HEK293 (cell line): Measurements from ENCODE around the gene RAB5IF.

Source experiments
- EGR2 ChIP-seq: fragments of 450-650 bp; formaldehyde crosslinking; IDR thresholded peaks from 2 replicates; pipeline ENCODE4 v1.5.1; 2016; ENCODE audit warnings: low read depth, missing biosample characterization, missing genetic modification characterization
- GLIS1 ChIP-seq: fragments of 450-650 bp; formaldehyde crosslinking; IDR thresholded peaks from 2 replicates; pipeline ENCODE4 v1.5.1; 2016; ENCODE audit warnings: missing biosample characterization, missing genetic modification characterization
- KLF7 ChIP-seq: fragments of 450-650 bp; formaldehyde crosslinking; IDR thresholded peaks from 2 replicates; pipeline ENCODE4 v1.5.1; 2016; ENCODE audit warnings: missing biosample characterization, missing genetic modification characterization, borderline replicate concordance
- KLF9 ChIP-seq: fragments of 450-650 bp; formaldehyde crosslinking; IDR thresholded peaks from 2 replicates; pipeline ENCODE4 v1.5.1; 2016; ENCODE audit warnings: missing biosample characterization, missing genetic modification characterization, low read depth
- RBAK ChIP-seq: fragments of 450-650 bp; formaldehyde crosslinking; IDR thresholded peaks from 2 replicates; pipeline ENCODE4 v1.5.1; 2016; ENCODE audit warnings: missing biosample characterization, missing genetic modification characterization
- SP2 ChIP-seq: fragments of 450-650 bp; formaldehyde crosslinking; IDR thresholded peaks from 2 replicates; pipeline ENCODE4 v1.5.1; 2016; ENCODE audit warnings: missing biosample characterization, missing genetic modification characterization
- ZBTB1 ChIP-seq: fragments of 450-650 bp; formaldehyde crosslinking; IDR thresholded peaks from 2 replicates; pipeline ENCODE4 v1.5.1; 2016; ENCODE audit warnings: missing biosample characterization, missing genetic modification characterization
- ZFHX2 ChIP-seq: fragments of 450-650 bp; formaldehyde crosslinking; conservative IDR thresholded peaks from 2 replicates; pipeline ENCODE4 v1.5.1; 2016; ENCODE audit warnings: missing biosample characterization, missing genetic modification characterization
- ZFP41 ChIP-seq: fragments of 450-650 bp; formaldehyde crosslinking; IDR thresholded peaks from 2 replicates; pipeline ENCODE4 v1.5.1; 2016; ENCODE audit warnings: missing biosample characterization, missing genetic modification characterization, borderline replicate concordance
- ZIC2 ChIP-seq: fragments of 450-650 bp; formaldehyde crosslinking; IDR thresholded peaks from 2 replicates; pipeline ENCODE4 v1.5.1; 2016; ENCODE audit warnings: missing biosample characterization, missing genetic modification characterization
- ZNF175 ChIP-seq: fragments of 450-650 bp; formaldehyde crosslinking; IDR thresholded peaks from 2 replicates; pipeline ENCODE4 v1.5.1; 2016; ENCODE audit warnings: missing biosample characterization, missing genetic modification characterization
- ZNF214 ChIP-seq: fragments of 450-650 bp; formaldehyde crosslinking; IDR thresholded peaks from 2 replicates; pipeline ENCODE4 v1.5.1; 2017; ENCODE audit warnings: missing biosample characterization, mild to moderate bottlenecking, missing genetic modification characterization, borderline replicate concordance
- ZNF302 ChIP-seq: fragments of 450-650 bp; formaldehyde crosslinking; IDR thresholded peaks from 2 replicates; pipeline ENCODE4 v1.5.1; 2016; ENCODE audit warnings: missing biosample characterization, missing genetic modification characterization, low read depth
- ZNF311 ChIP-seq: fragments of 450-650 bp; formaldehyde crosslinking; IDR thresholded peaks from 2 replicates; pipeline ENCODE4 v1.5.1; 2017; ENCODE audit warnings: missing biosample characterization, missing genetic modification characterization, borderline replicate concordance
- ZNF404 ChIP-seq: fragments of 450-650 bp; formaldehyde crosslinking; IDR thresholded peaks from 2 replicates; pipeline ENCODE4 v1.5.1; 2017; ENCODE audit warnings: missing biosample characterization, missing genetic modification characterization
- ZNF426 ChIP-seq: fragments of 450-650 bp; formaldehyde crosslinking; IDR thresholded peaks from 2 replicates; pipeline ENCODE4 v1.5.1; 2017; ENCODE audit warnings: missing biosample characterization, missing genetic modification characterization, mild to moderate bottlenecking, inconsistent platforms, moderate library complexity
- ZNF530 ChIP-seq: fragments of 450-650 bp; formaldehyde crosslinking; IDR thresholded peaks from 2 replicates; pipeline ENCODE4 v1.5.1; 2016; ENCODE audit warnings: low read depth, missing biosample characterization, missing genetic modification characterization
- ZNF549 ChIP-seq: fragments of 450-650 bp; IDR thresholded peaks from 2 replicates; pipeline ENCODE4 v1.5.1; 2018; ENCODE audit warnings: missing biosample characterization, missing genetic modification characterization, mild to moderate bottlenecking, inconsistent platforms, moderate library complexity
- ZNF555 ChIP-seq: fragments of 450-650 bp; formaldehyde crosslinking; conservative IDR thresholded peaks from 2 replicates; pipeline ENCODE4 v1.5.1; 2017; ENCODE audit warnings: missing biosample characterization, mild to moderate bottlenecking, missing genetic modification characterization, inconsistent platforms
- ZNF621 ChIP-seq: fragments of 450-650 bp; formaldehyde crosslinking; IDR thresholded peaks from 2 replicates; pipeline ENCODE4 v1.5.1; 2017; ENCODE audit warnings: missing biosample characterization, missing genetic modification characterization
- ZNF677 ChIP-seq: fragments of 450-650 bp; IDR thresholded peaks from 2 replicates; pipeline ENCODE4 v1.5.0; 2018; ENCODE audit warnings: missing biosample characterization, mild to moderate bottlenecking, missing genetic modification characterization, moderate library complexity
- ZNF701 ChIP-seq: fragments of 450-650 bp; formaldehyde crosslinking; IDR thresholded peaks from 2 replicates; pipeline ENCODE4 v1.5.1; 2016; ENCODE audit warnings: missing biosample characterization, missing genetic modification characterization
- ZNF747 ChIP-seq: fragments of 450-650 bp; formaldehyde crosslinking; IDR thresholded peaks from 2 replicates; pipeline ENCODE4 v1.5.1; 2016; ENCODE audit warnings: missing biosample characterization, missing genetic modification characterization
- ZXDB ChIP-seq: fragments of 450-650 bp; formaldehyde crosslinking; IDR thresholded peaks from 2 replicates; pipeline ENCODE4 v1.5.1; 2016; ENCODE audit warnings: missing biosample characterization, missing genetic modification characterization
- TF ChIP-seq, protein P1 (sequence below): fragments of 450-650 bp; formaldehyde crosslinking; conservative IDR thresholded peaks from 2 replicates; pipeline ENCODE4 v1.5.1; 2016; ENCODE audit warnings: low read depth, missing biosample characterization, missing genetic modification characterization
- TF ChIP-seq, protein P2 (sequence below): fragments of 450-650 bp; formaldehyde crosslinking; IDR thresholded peaks from 2 replicates; pipeline ENCODE4 v1.5.1; 2016; ENCODE audit warnings: missing biosample characterization, missing genetic modification characterization
- TF ChIP-seq, protein P3 (sequence below): fragments of 450-650 bp; formaldehyde crosslinking; IDR thresholded peaks from 2 replicates; pipeline ENCODE4 v1.5.1; 2016; ENCODE audit warnings: missing biosample characterization, missing genetic modification characterization
- TF ChIP-seq, protein P4 (sequence below): fragments of 450-650 bp; formaldehyde crosslinking; IDR thresholded peaks from 2 replicates; pipeline ENCODE4 v1.5.1; 2017; ENCODE audit warnings: missing biosample characterization, missing genetic modification characterization
- TF ChIP-seq, protein P5 (sequence below): fragments of 450-650 bp; formaldehyde crosslinking; IDR thresholded peaks from 2 replicates; pipeline ENCODE4 v1.5.1; 2016; ENCODE audit warnings: missing biosample characterization, missing genetic modification characterization

Gene RAB5IF

DNA sequence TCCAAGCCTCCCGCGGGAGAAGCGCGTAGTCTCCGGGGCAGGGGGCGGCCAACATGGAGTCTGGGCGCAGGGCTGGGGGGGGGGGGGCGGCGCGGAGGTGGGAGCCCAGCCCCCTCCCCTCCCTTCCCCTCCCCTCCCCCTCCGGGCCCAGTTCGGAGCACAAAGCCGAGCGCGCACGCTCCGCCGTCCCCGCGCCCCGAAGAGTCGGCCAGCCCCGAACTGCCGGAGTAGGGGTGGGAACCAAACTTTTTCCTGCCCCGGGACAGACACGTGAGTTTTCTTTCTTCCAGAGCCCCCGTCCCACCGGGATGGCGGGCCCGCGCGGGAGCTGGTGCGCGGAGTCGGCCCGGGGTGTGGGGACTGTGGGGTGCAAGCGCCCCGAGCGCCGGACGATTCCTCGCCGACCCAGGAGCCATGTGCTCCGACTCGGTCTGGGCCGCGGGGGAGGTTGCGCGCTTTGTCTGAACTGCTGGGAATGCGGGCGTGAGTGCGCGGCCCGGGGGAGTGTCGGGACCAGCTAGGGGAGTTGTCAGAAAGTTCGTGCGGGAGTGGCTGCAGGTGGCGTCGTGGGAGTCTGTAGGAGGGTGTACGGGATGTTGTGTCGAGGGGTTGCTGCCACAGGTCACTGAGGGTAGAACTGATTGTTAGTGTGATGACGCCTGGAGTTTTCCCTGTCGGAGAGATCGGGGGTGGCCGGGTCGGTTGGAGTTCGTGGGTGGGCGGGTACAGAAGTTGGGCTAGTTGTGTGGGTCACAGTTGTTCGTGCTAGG, 31.0 kb upstream of the RAB5IF start (continued):
- TF ChIP-seq, protein P1, sequence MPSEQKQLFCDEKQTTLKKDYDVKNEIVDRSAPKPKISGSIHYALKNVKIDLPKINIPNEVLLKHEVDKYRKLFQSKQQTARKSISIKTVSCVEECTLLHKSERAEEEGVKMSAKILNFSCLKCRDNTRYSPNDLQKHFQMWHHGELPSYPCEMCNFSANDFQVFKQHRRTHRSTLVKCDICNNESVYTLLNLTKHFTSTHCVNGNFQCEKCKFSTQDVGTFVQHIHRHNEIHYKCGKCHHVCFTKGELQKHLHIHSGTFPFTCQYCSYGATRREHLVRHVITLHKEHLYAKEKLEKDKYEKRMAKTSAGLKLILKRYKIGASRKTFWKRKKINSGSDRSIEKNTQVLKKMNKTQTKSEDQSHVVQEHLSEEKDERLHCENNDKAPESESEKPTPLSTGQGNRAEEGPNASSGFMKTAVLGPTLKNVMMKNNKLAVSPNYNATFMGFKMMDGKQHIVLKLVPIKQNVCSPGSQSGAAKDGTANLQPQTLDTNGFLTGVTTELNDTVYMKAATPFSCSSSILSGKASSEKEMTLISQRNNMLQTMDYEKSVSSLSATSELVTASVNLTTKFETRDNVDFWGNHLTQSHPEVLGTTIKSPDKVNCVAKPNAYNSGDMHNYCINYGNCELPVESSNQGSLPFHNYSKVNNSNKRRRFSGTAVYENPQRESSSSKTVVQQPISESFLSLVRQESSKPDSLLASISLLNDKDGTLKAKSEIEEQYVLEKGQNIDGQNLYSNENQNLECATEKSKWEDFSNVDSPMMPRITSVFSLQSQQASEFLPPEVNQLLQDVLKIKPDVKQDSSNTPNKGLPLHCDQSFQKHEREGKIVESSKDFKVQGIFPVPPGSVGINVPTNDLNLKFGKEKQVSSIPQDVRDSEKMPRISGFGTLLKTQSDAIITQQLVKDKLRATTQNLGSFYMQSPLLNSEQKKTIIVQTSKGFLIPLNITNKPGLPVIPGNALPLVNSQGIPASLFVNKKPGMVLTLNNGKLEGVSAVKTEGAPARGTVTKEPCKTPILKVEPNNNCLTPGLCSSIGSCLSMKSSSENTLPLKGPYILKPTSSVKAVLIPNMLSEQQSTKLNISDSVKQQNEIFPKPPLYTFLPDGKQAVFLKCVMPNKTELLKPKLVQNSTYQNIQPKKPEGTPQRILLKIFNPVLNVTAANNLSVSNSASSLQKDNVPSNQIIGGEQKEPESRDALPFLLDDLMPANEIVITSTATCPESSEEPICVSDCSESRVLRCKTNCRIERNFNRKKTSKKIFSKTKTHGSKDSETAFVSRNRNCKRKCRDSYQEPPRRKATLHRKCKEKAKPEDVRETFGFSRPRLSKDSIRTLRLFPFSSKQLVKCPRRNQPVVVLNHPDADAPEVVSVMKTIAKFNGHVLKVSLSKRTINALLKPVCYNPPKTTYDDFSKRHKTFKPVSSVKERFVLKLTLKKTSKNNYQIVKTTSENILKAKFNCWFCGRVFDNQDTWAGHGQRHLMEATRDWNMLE (tag by site-specific recombination): no peak
- no peak for TF ChIP-seq ZNF175 (tag by site-specific recombination)
- TF ChIP-seq ZFP41 (tag by site-specific recombination): no peak
- TF ChIP-seq ZIC2 (tag by site-specific recombination): peak; percentile 81
- 0 out of 2 replicates have a peak, but pooled peaks have one; percentile 21 for TF ChIP-seq KLF7 (tag by site-specific recombination)
- no peak for TF ChIP-seq ZNF214 (tag by site-specific recombination)
- peak; percentile 81 for TF ChIP-seq KLF9 (tag by site-specific recombination)
- no peak for TF ChIP-seq ZNF555 (tag by site-specific recombination)
- TF ChIP-seq ZNF302 (tag by site-specific recombination): no peak
- TF ChIP-seq GLIS1 (tag by site-specific recombination): peak; percentile 100
- TF ChIP-seq, protein P2, sequence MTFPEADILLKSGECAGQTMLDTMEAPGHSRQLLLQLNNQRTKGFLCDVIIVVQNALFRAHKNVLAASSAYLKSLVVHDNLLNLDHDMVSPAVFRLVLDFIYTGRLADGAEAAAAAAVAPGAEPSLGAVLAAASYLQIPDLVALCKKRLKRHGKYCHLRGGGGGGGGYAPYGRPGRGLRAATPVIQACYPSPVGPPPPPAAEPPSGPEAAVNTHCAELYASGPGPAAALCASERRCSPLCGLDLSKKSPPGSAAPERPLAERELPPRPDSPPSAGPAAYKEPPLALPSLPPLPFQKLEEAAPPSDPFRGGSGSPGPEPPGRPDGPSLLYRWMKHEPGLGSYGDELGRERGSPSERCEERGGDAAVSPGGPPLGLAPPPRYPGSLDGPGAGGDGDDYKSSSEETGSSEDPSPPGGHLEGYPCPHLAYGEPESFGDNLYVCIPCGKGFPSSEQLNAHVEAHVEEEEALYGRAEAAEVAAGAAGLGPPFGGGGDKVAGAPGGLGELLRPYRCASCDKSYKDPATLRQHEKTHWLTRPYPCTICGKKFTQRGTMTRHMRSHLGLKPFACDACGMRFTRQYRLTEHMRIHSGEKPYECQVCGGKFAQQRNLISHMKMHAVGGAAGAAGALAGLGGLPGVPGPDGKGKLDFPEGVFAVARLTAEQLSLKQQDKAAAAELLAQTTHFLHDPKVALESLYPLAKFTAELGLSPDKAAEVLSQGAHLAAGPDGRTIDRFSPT (tag by site-specific recombination): no peak
- TF ChIP-seq SP2: peak; percentile 77
- no peak for TF ChIP-seq ZNF549 (tag by site-specific recombination)
- TF ChIP-seq, protein P3, sequence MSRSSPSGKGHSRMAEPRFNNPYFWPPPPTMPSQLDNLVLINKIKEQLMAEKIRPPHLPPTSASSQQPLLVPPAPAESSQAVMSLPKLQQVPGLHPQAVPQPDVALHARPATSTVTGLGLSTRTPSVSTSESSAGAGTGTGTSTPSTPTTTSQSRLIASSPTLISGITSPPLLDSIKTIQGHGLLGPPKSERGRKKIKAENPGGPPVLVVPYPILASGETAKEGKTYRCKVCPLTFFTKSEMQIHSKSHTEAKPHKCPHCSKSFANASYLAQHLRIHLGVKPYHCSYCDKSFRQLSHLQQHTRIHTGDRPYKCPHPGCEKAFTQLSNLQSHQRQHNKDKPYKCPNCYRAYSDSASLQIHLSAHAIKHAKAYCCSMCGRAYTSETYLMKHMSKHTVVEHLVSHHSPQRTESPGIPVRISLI (tag by site-specific recombination): no peak
- peak; percentile 100 for TF ChIP-seq ZFHX2 (tag by site-specific recombination)
- no peak for TF ChIP-seq ZNF701 (tag by site-specific recombination)
- TF ChIP-seq, protein P4, sequence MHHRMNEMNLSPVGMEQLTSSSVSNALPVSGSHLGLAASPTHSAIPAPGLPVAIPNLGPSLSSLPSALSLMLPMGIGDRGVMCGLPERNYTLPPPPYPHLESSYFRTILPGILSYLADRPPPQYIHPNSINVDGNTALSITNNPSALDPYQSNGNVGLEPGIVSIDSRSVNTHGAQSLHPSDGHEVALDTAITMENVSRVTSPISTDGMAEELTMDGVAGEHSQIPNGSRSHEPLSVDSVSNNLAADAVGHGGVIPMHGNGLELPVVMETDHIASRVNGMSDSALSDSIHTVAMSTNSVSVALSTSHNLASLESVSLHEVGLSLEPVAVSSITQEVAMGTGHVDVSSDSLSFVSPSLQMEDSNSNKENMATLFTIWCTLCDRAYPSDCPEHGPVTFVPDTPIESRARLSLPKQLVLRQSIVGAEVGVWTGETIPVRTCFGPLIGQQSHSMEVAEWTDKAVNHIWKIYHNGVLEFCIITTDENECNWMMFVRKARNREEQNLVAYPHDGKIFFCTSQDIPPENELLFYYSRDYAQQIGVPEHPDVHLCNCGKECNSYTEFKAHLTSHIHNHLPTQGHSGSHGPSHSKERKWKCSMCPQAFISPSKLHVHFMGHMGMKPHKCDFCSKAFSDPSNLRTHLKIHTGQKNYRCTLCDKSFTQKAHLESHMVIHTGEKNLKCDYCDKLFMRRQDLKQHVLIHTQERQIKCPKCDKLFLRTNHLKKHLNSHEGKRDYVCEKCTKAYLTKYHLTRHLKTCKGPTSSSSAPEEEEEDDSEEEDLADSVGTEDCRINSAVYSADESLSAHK: 0 out of 2 replicates have a peak, but pooled peaks have one; percentile 8
- no peak for TF ChIP-seq ZNF621 (tag by site-specific recombination)
- no peak for TF ChIP-seq ZNF530 (tag by site-specific recombination)
- TF ChIP-seq ZBTB1 (tag by site-specific recombination): no peak
- no peak for TF ChIP-seq ZNF426 (tag by site-specific recombination)
- TF ChIP-seq ZNF747: no peak
- TF ChIP-seq ZNF404: no peak
- TF ChIP-seq ZXDB (tag by site-specific recombination): peak; percentile 41; the same call in 1 of the 2 replicates
- TF ChIP-seq RBAK (tag by site-specific recombination): no peak
- TF ChIP-seq EGR2 (tag by site-specific recombination): peak; percentile 99
- no peak for TF ChIP-seq ZNF677 (tag by site-specific recombination)
- no peak for TF ChIP-seq ZNF311 (tag by site-specific recombination)
- TF ChIP-seq, protein P5, sequence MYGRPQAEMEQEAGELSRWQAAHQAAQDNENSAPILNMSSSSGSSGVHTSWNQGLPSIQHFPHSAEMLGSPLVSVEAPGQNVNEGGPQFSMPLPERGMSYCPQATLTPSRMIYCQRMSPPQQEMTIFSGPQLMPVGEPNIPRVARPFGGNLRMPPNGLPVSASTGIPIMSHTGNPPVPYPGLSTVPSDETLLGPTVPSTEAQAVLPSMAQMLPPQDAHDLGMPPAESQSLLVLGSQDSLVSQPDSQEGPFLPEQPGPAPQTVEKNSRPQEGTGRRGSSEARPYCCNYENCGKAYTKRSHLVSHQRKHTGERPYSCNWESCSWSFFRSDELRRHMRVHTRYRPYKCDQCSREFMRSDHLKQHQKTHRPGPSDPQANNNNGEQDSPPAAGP (tag by site-specific recombination): peak; percentile 88
